Measurements from ENCODE around the gene EEF1AKMT2.

DNA sequence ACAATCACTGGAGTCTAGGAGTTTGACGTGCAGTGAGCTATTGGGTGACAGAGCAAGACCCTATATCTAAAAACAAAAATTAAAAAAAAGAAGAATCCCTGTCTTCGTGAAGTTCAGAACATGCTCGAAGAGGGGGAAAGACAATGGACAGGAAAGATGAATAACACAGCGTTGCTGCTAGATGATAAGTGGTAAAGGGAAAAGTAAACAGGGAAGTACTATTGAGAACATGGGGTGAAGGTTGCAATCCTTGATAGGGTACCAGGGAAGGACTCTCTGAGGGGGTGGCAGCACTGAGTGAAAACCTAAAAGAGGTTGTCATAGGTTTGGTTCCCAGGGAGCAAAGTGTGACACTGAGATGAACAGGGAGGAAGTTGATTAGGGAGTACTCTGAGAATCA is 7.1 kb upstream of the EEF1AKMT2 start:
- TF ChIP-seq, protein P1, sequence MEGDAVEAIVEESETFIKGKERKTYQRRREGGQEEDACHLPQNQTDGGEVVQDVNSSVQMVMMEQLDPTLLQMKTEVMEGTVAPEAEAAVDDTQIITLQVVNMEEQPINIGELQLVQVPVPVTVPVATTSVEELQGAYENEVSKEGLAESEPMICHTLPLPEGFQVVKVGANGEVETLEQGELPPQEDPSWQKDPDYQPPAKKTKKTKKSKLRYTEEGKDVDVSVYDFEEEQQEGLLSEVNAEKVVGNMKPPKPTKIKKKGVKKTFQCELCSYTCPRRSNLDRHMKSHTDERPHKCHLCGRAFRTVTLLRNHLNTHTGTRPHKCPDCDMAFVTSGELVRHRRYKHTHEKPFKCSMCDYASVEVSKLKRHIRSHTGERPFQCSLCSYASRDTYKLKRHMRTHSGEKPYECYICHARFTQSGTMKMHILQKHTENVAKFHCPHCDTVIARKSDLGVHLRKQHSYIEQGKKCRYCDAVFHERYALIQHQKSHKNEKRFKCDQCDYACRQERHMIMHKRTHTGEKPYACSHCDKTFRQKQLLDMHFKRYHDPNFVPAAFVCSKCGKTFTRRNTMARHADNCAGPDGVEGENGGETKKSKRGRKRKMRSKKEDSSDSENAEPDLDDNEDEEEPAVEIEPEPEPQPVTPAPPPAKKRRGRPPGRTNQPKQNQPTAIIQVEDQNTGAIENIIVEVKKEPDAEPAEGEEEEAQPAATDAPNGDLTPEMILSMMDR (IDR thresholded peaks at IDR 0.05; ENCODE audit: insufficient read depth, low read depth, low read length), result no peak
- TF ChIP-seq EZH2 (IDR thresholded peaks at IDR 0.05; ENCODE audit: insufficient read depth, low read length), result no peak
